ENCODE data around the gene SLC35E1.

Gene SLC35E1

DNA sequence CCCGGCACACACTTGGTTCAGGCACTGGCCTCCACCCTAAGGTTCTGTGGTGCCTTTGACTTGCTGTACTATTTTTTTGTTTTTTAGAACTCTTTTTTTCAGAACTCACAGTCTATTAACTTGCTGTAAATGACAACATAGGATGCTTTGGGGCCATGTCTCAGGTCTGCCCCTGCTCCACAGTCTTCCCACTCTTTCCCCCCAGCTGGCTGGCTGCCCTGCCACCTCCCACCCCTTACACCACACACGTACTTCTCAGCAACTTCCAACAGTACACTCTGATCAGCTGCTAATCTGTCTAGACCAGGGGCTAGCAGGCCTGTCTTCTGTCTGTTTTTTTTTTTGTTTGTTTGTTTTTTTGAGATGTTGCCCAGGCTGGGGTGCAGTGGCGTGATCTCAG lies 67.9 kb downstream of the SLC35E1 start:
- H3K36me3 ChIP-seq (ENCODE audit: low read depth): peaks cover 15% of the 10 kb centered on the region
- H3K4me1 ChIP-seq (ENCODE audit: insufficient read depth, poor library complexity, severe bottlenecking): no peaks in the 10 kb centered on the region
- H3K27me3 ChIP-seq (ENCODE audit: insufficient read depth, poor library complexity, severe bottlenecking): no peaks in the 10 kb centered on the region
- TF ChIP-seq, protein P1, sequence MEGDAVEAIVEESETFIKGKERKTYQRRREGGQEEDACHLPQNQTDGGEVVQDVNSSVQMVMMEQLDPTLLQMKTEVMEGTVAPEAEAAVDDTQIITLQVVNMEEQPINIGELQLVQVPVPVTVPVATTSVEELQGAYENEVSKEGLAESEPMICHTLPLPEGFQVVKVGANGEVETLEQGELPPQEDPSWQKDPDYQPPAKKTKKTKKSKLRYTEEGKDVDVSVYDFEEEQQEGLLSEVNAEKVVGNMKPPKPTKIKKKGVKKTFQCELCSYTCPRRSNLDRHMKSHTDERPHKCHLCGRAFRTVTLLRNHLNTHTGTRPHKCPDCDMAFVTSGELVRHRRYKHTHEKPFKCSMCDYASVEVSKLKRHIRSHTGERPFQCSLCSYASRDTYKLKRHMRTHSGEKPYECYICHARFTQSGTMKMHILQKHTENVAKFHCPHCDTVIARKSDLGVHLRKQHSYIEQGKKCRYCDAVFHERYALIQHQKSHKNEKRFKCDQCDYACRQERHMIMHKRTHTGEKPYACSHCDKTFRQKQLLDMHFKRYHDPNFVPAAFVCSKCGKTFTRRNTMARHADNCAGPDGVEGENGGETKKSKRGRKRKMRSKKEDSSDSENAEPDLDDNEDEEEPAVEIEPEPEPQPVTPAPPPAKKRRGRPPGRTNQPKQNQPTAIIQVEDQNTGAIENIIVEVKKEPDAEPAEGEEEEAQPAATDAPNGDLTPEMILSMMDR (IDR thresholded peaks at IDR 0.05; ENCODE audit: poor library complexity, severe bottlenecking): no peak
- ATAC-seq (ENCODE audit: low read depth): no peak
- no peaks in the 10 kb centered on the region for H3K9me3 ChIP-seq (ENCODE audit: severe bottlenecking)
- H3K4me3 ChIP-seq (ENCODE audit: severe bottlenecking): no peak overlapping the region
- H3K27ac ChIP-seq (ENCODE audit: poor library complexity, severe bottlenecking): no peak overlapping the region
- DNase-seq (ENCODE audit: low spot score): no peak
